Neural cell (in vitro differentiated cells): ENCODE data around the gene GAGE12J. TPM values are rescaled to one million over a fixed set of nuclear protein-coding genes. Genes with fewer than 3 reads are reported as not detected.

Source experiments
- H2AFZ ChIP-seq: fragments of 200-600, 300-800 bp; sonication (generic), shearing (Covaris generic); 2 replicates; pipeline ENCODE4 v1.6.0; 2014; ENCODE audit warnings: low read depth, mild to moderate bottlenecking, antibody characterized with exemption, low read length, moderate library complexity
- H3F3A ChIP-seq: fragments of 200-600 bp; shearing (Covaris generic); 2 replicates; pipeline ENCODE4 v1.6.1; 2016; ENCODE audit warnings: mild to moderate bottlenecking, moderate library complexity, mixed read lengths, antibody characterized with exemption, low read length; ENCODE audit not compliant: insufficient read depth, poor library complexity, severe bottlenecking
- H3K27ac ChIP-seq: fragments of 200-600, 300-800 bp; sonication (generic), shearing (Covaris generic); 2 replicates; pipeline ENCODE4 v1.5.1; 2014; ENCODE audit warnings: mild to moderate bottlenecking, low read length, moderate library complexity
- H3K27me3 ChIP-seq: fragments of 300-800, 200-600 bp; sonication (generic), shearing (Covaris generic); 2 replicates; pipeline ENCODE4 v1.6.0; 2014; ENCODE audit warnings: mild to moderate bottlenecking, low read depth, low read length, moderate library complexity; ENCODE audit not compliant: insufficient read depth
- H3K36me3 ChIP-seq: fragments of 300-800, 200-600 bp; sonication (generic), shearing (Covaris generic); 2 replicates; pipeline ENCODE4 v1.5.1; 2014; ENCODE audit warnings: mild to moderate bottlenecking, antibody characterized with exemption, low read length, moderate library complexity; ENCODE audit not compliant: insufficient read depth
- H3K4me2 ChIP-seq: fragments of 300-800, 200-600 bp; sonication (generic), shearing (Covaris generic); 2 replicates; pipeline ENCODE4 v1.6.0; 2014; ENCODE audit warnings: mild to moderate bottlenecking, low read length
- H3K4me3 ChIP-seq: fragments of 300-800, 200-600 bp; sonication (generic), shearing (Covaris generic); 2 replicates; pipeline ENCODE4 v1.5.1; 2014; ENCODE audit warnings: mild to moderate bottlenecking, low read length, moderate library complexity
- H3K79me2 ChIP-seq: fragments of 200-600 bp; shearing (Covaris generic); replicated peaks from 2 replicates; pipeline ENCODE4 v1.6.0; 2014; ENCODE audit warnings: mild to moderate bottlenecking, low read length, moderate library complexity; ENCODE audit not compliant: insufficient read depth
- H3K9ac ChIP-seq: fragments of 300-800, 200-600 bp; sonication (generic), shearing (Covaris generic); 2 replicates; pipeline ENCODE4 v1.6.1; 2016; ENCODE audit warnings: mild to moderate bottlenecking, low read length, mixed read lengths
- H3K9me2 ChIP-seq: fragments of 200-600 bp; shearing (Covaris generic); 2 replicates; pipeline ENCODE4 v1.6.1; 2016; ENCODE audit warnings: mild to moderate bottlenecking, low read length, mixed read lengths; ENCODE audit not compliant: insufficient read depth
- H3K9me3 ChIP-seq: fragments of 200-600, 300-800 bp; sonication (generic), shearing (Covaris generic); 2 replicates; pipeline ENCODE4 v1.6.1; 2016; ENCODE audit warnings: mild to moderate bottlenecking, mixed run types, low read length, moderate library complexity, mixed read lengths
- H4K20me1 ChIP-seq: fragments of 200-600 bp; shearing (Covaris generic); 2 replicates; pipeline ENCODE4 v1.6.1; 2016; ENCODE audit warnings: mild to moderate bottlenecking, mixed run types; ENCODE audit not compliant: insufficient read depth
- EP300 ChIP-seq: fragments of 450-650 bp; conservative IDR thresholded peaks from 2 replicates; pipeline ENCODE4 v1.6.1; 2014; ENCODE audit warnings: antibody characterized with exemption, mild to moderate bottlenecking, moderate library complexity; ENCODE audit not compliant: poor library complexity, severe bottlenecking
- EZH2 ChIP-seq: fragments of 200-600, 300-800 bp; shearing (Covaris generic), sonication (generic); IDR thresholded peaks from 2 replicates; pipeline ENCODE4 v1.6.1; 2014; ENCODE audit warnings: antibody characterized with exemption, low read length, borderline replicate concordance, mild to moderate bottlenecking; ENCODE audit not compliant: insufficient read depth, poor library complexity, severe bottlenecking
- MXI1 ChIP-seq: fragments of 450-650 bp; conservative IDR thresholded peaks from 2 replicates; pipeline ENCODE4 v1.6.1; 2014; ENCODE audit warnings: antibody characterized with exemption, mild to moderate bottlenecking; ENCODE audit not compliant: poor library complexity, severe bottlenecking
- POLR2AphosphoS5 ChIP-seq: IDR thresholded peaks from 2 replicates; pipeline ENCODE4 v1.6.1; 2012
- RAD21 ChIP-seq: fragments of 450-650 bp; conservative IDR thresholded peaks from 2 replicates; pipeline ENCODE4 v1.6.1; 2014; ENCODE audit warnings: antibody characterized with exemption, mild to moderate bottlenecking, moderate library complexity
- SMC3 ChIP-seq: fragments of 450-650 bp; conservative IDR thresholded peaks from 2 replicates; pipeline ENCODE4 v1.6.1; 2014; ENCODE audit warnings: antibody characterized with exemption, mild to moderate bottlenecking, moderate library complexity; ENCODE audit not compliant: poor library complexity
- TAF1 ChIP-seq: IDR thresholded peaks from 2 replicates; pipeline ENCODE4 v1.6.1; 2012; ENCODE audit warnings: low read depth
- polyA plus RNA-seq: library from polyadenylated mRNA; depleted of rRNA; stranded (reverse); fragments of >200 nt; gene quantifications from 2 replicates; pipeline ENCODE4 v1.2.3, GENCODE V29; 2014
- TF ChIP-seq, protein P1 (sequence below): fragments of 450-650 bp; IDR thresholded peaks from 2 replicates; pipeline ENCODE4 v1.5.1; 2014; ENCODE audit warnings: antibody characterized with exemption, mild to moderate bottlenecking, moderate library complexity; ENCODE audit not compliant: poor library complexity, severe bottlenecking
- TF ChIP-seq, protein P2 (sequence below): IDR thresholded peaks from 2 replicates; pipeline ENCODE4 v1.6.1; 2012; ENCODE audit warnings: borderline replicate concordance

Gene GAGE12J
- polyA plus RNA-seq, 1 donor from 2014 or later = not detected

DNA sequence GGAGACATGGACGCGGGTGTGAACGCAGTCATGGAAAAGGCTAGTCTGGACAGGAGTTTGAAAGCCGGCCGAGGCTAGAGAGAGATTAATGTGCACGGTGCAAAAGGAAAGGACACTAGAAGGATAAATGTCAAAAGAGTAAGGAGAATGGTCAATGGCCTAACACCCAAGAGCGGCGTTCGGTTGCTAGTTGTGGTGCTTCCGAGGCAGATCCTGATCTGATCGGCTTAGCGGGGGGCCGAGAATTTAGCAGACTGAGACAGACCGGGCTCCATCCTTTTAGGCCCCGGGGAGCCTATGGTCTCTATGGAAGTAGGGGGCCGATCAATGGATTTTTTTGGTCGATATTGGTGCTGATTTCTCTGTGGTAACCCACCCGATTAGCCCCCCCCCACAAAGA is 11.5 kb upstream of the GAGE12J start:
- Histone ChIP-seq H3K79me2 (no peaks in the 10 kb centered on the region), H3K27me3 (no peaks in the 10 kb centered on the region), H3F3A (no peaks in the 10 kb centered on the region), H3K4me2 (no peak overlapping the region), H3K36me3 (no peaks in the 10 kb centered on the region), H3K9me2 (no peaks in the 10 kb centered on the region), H3K4me3 (no peak overlapping the region), H2AFZ (no peak overlapping the region), H3K9me3 (no peaks in the 10 kb centered on the region), H3K9ac (no peak overlapping the region), H3K27ac (no peak overlapping the region), H4K20me1 (no peaks in the 10 kb centered on the region)
- no peak for TF ChIP-seq POLR2AphosphoS5
- TF ChIP-seq TAF1 = no peak
- TF ChIP-seq RAD21 = no peak
- TF ChIP-seq, protein P1, sequence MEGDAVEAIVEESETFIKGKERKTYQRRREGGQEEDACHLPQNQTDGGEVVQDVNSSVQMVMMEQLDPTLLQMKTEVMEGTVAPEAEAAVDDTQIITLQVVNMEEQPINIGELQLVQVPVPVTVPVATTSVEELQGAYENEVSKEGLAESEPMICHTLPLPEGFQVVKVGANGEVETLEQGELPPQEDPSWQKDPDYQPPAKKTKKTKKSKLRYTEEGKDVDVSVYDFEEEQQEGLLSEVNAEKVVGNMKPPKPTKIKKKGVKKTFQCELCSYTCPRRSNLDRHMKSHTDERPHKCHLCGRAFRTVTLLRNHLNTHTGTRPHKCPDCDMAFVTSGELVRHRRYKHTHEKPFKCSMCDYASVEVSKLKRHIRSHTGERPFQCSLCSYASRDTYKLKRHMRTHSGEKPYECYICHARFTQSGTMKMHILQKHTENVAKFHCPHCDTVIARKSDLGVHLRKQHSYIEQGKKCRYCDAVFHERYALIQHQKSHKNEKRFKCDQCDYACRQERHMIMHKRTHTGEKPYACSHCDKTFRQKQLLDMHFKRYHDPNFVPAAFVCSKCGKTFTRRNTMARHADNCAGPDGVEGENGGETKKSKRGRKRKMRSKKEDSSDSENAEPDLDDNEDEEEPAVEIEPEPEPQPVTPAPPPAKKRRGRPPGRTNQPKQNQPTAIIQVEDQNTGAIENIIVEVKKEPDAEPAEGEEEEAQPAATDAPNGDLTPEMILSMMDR = no peak
- TF ChIP-seq MXI1 = no peak
- no peak for TF ChIP-seq EP300
- no peak for TF ChIP-seq SMC3
- TF ChIP-seq EZH2 = no peak
- TF ChIP-seq, protein P2, sequence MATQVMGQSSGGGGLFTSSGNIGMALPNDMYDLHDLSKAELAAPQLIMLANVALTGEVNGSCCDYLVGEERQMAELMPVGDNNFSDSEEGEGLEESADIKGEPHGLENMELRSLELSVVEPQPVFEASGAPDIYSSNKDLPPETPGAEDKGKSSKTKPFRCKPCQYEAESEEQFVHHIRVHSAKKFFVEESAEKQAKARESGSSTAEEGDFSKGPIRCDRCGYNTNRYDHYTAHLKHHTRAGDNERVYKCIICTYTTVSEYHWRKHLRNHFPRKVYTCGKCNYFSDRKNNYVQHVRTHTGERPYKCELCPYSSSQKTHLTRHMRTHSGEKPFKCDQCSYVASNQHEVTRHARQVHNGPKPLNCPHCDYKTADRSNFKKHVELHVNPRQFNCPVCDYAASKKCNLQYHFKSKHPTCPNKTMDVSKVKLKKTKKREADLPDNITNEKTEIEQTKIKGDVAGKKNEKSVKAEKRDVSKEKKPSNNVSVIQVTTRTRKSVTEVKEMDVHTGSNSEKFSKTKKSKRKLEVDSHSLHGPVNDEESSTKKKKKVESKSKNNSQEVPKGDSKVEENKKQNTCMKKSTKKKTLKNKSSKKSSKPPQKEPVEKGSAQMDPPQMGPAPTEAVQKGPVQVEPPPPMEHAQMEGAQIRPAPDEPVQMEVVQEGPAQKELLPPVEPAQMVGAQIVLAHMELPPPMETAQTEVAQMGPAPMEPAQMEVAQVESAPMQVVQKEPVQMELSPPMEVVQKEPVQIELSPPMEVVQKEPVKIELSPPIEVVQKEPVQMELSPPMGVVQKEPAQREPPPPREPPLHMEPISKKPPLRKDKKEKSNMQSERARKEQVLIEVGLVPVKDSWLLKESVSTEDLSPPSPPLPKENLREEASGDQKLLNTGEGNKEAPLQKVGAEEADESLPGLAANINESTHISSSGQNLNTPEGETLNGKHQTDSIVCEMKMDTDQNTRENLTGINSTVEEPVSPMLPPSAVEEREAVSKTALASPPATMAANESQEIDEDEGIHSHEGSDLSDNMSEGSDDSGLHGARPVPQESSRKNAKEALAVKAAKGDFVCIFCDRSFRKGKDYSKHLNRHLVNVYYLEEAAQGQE = no peak

DNA sequence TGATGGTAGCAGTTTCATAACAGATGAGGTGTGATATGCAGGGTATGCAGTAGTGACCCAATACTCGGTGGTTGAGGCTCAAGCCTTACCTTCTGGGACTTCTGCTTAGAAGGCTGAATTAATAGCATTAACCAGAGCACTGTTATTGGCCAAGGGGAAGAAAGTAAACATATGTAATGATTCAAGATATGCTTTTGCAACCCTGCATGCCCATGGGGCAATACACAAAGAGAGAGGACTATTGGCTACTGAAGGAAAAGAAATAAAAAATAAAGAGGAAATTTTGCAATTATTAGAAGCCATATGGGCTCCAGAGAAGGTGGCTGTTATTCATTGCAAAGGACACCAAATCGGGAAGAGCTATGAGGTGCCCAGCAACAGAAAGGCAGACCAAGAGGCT is 9.7 kb upstream of the GAGE12J start:
- H3K36me3 ChIP-seq = no peaks in the 10 kb centered on the region
- TF ChIP-seq MXI1 (no peak), EZH2 (no peak), POLR2AphosphoS5 (no peak), SMC3 (no peak), RAD21 (no peak), EP300 (no peak), TAF1 (no peak)
- TF ChIP-seq, protein P1 = no peak
- TF ChIP-seq, protein P2 = no peak
- H3K4me2 ChIP-seq = no peak overlapping the region
- H3K79me2 ChIP-seq = no peaks in the 10 kb centered on the region
- no peak overlapping the region for H3K4me3 ChIP-seq
- no peak overlapping the region for H3K27ac ChIP-seq
- no peaks in the 10 kb centered on the region for H3K9me3 ChIP-seq
- no peak overlapping the region for H2AFZ ChIP-seq
- no peaks in the 10 kb centered on the region for H4K20me1 ChIP-seq
- no peaks in the 10 kb centered on the region for H3K27me3 ChIP-seq
- no peaks in the 10 kb centered on the region for H3K9me2 ChIP-seq
- no peaks in the 10 kb centered on the region for H3F3A ChIP-seq
- no peak overlapping the region for H3K9ac ChIP-seq
